Keratinocyte (primary cell): ENCODE measurements around the gene UBE2F. TPM values are rescaled to one million over a fixed set of nuclear protein-coding genes. Genes with fewer than 3 reads are reported as not detected.

ENCODE experiments used
- DNase-seq: peaks from one replicate; pipeline ENCODE4 v3.0.0-alpha.2; 2011; ENCODE audit warnings: low read depth, missing footprints, low spot score
- FAIRE-seq: peaks from 2 replicates; lab custom pipeline; 2011; peaks lifted over from hg19 to GRCh38; lab: Jason Lieb, UNC
- H2AFZ ChIP-seq: 2 replicates; pipeline ENCODE4 v1.6.0; 2012; ENCODE audit warnings: low read length, control low read depth, inconsistent platforms; ENCODE audit not compliant: control insufficient read depth
- H3K27ac ChIP-seq: 2 replicates; pipeline ENCODE4 v1.5.1; 2011; ENCODE audit warnings: low read length; ENCODE audit not compliant: control insufficient read depth, insufficient read depth
- H3K27me3 ChIP-seq: 3 replicates; pipeline ENCODE4 v1.6.0; 2011; ENCODE audit warnings: low read length; ENCODE audit not compliant: control insufficient read depth, insufficient read depth; ENCODE audit errors: extremely low read depth
- H3K36me3 ChIP-seq, 2 experiments: 2 replicates in 1 of 2; 3 replicates in 1 of 2; pipeline ENCODE4 v1.5.1; 2011; ENCODE audit warnings: low read length in 2 of 2, mild to moderate bottlenecking in 1 of 2; ENCODE audit not compliant: control insufficient read depth in 2 of 2, insufficient read depth in 2 of 2; ENCODE audit errors: extremely low read depth in 1 of 2
- H3K4me1 ChIP-seq: 3 replicates; pipeline ENCODE4 v1.5.1; 2011; ENCODE audit warnings: low read length; ENCODE audit not compliant: control insufficient read depth, insufficient read depth; ENCODE audit errors: extremely low read depth
- H3K4me2 ChIP-seq: 3 replicates; pipeline ENCODE4 v1.6.0; 2011; ENCODE audit warnings: low read depth, low read length; ENCODE audit not compliant: control insufficient read depth, insufficient read depth; ENCODE audit errors: extremely low read depth
- H3K4me3 ChIP-seq, 3 experiments: fragments of 200-600 bp in 1 of 3; sonication (generic) in 1 of 3; 2 replicates in 2 of 3; 3 replicates in 1 of 3; pipeline ENCODE4 v1.5.1; 2011 to 2016; ENCODE audit warnings: low read length in 3 of 3, mild to moderate bottlenecking in 3 of 3, control low read depth in 2 of 3, inconsistent platforms in 1 of 3, low read depth in 1 of 3, mixed read lengths in 1 of 3, mixed run types in 1 of 3, moderate library complexity in 1 of 3; ENCODE audit not compliant: control insufficient read depth in 2 of 3, insufficient read depth in 2 of 3; ENCODE audit errors: extremely low read depth in 1 of 3
- H3K79me2 ChIP-seq: 2 replicates; pipeline ENCODE4 v1.6.0; 2012; ENCODE audit warnings: low read length; ENCODE audit not compliant: control insufficient read depth, insufficient read depth
- H3K9ac ChIP-seq: 3 replicates; pipeline ENCODE4 v1.6.0; 2011; ENCODE audit warnings: low read length; ENCODE audit not compliant: control insufficient read depth, insufficient read depth; ENCODE audit errors: extremely low read depth
- H3K9me1 ChIP-seq: 3 replicates; pipeline ENCODE4 v1.6.0; 2011; ENCODE audit warnings: low read length; ENCODE audit not compliant: control insufficient read depth, insufficient read depth; ENCODE audit errors: extremely low read depth
- H3K9me3 ChIP-seq: 2 replicates; pipeline ENCODE4 v1.5.1; 2012; ENCODE audit warnings: low read depth, low read length; ENCODE audit not compliant: control insufficient read depth
- H4K20me1 ChIP-seq: 3 replicates; pipeline ENCODE4 v1.6.0; 2011; ENCODE audit warnings: low read length; ENCODE audit not compliant: control insufficient read depth, insufficient read depth; ENCODE audit errors: extremely low read depth
- EZH2 ChIP-seq: IDR thresholded peaks from one replicate; pipeline ENCODE4 v1.6.1; 2012; ENCODE audit warnings: inconsistent platforms, mild to moderate bottlenecking, low read length, moderate library complexity
- dilution Hi-C: fragments of 300-500 bp; cut with MboI; formaldehyde crosslinking; loops from one replicate; pipeline ENCODE4 v1.7.0; 2020; ENCODE audit warnings: low sequenced_read_pairs; ENCODE audit not compliant: extremely low pct_ligation_motif_present
- polyA plus RNA-seq, 5 experiments: library from polyadenylated mRNA; depleted of rRNA in 3 of 5; stranded (reverse) in 3 of 5; stranded (forward) in 1 of 5; unstranded in 1 of 5; fragments of >200 nt; gene quantifications; 1 replicate in 1 of 5; 2 replicates in 3 of 5; 3 replicates in 1 of 5; pipeline versions ENCODE4 v1.2.1 to v1.2.3, GENCODE V29; 2011 to 2012; ENCODE audit warnings: missing spikeins in 2 of 5, low read depth in 1 of 5, low replicate concordance in 1 of 5
- TF ChIP-seq, protein P1 (sequence below), 3 experiments: IDR thresholded peaks in 1 of 3; conservative IDR thresholded peaks in 1 of 3; optimal IDR thresholded peaks in 1 of 3; 2 replicates in 2 of 3; 3 replicates in 1 of 3; pipeline versions ENCODE3 to v1.5.1; 2011; ENCODE audit warnings: low read length in 3 of 3, mild to moderate bottlenecking in 3 of 3, moderate library complexity in 2 of 3, control low read depth in 1 of 3, inconsistent platforms in 1 of 3; ENCODE audit not compliant: insufficient read depth in 2 of 3; ENCODE audit errors: extremely low read depth in 1 of 3

UBE2F gene
- polyA plus RNA-seq, 1 donor (not counting 4 experiments of a cell fraction or from before 2014, with no cell fraction given) = 95.6 TPM

DNA sequence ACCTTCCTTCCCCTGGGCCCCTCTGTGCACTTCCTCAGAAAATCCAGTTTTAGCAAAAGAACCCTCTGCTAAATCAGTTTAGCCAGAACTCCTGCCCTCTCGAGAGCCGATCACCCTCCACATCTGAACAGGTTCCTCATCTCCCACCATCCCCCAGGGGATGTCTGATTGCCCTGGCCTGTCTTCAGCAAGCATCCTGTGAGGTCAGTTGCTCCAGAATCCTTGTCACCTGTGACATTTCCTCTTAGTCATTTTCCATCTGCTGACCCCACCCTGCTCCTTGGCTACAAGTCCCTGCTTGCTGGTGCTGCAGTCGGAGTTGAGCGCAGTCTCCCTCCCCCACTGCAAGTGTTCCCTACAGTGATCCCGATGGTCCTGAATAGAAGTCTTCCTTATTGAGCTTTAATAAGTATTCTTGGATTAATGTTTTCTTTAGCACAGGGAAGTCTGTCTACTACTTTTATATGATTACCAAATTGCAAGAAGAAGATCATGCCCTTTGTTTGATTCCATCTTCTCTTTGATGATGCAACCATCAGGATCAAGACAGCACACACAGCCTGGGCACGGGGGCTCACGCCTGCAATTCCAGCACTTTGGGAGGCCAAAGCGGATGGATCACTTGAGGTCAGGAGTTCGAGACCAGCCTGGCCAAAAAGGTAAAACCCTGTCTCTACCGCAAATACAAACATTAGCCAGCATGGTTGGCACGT is 30.9 kb upstream of the UBE2F start:
- no peaks in the 10 kb centered on the region for H3K9me3 ChIP-seq
- H3K4me2 ChIP-seq = peak overlapping the region; percentile 31
- no peaks in the 10 kb centered on the region for H3K9me1 ChIP-seq
- FAIRE-seq = peak; percentile 87
- no peaks in the 10 kb centered on the region for H3K27me3 ChIP-seq
- no peaks in the 10 kb centered on the region for H3K36me3 ChIP-seq
- no peak overlapping the region for H2AFZ ChIP-seq
- dilution Hi-C loops = no loop called here
- H3K9ac ChIP-seq = no peak overlapping the region
- peaks cover 19% of the 10 kb centered on the region for H3K4me1 ChIP-seq
- TF ChIP-seq, protein P1, sequence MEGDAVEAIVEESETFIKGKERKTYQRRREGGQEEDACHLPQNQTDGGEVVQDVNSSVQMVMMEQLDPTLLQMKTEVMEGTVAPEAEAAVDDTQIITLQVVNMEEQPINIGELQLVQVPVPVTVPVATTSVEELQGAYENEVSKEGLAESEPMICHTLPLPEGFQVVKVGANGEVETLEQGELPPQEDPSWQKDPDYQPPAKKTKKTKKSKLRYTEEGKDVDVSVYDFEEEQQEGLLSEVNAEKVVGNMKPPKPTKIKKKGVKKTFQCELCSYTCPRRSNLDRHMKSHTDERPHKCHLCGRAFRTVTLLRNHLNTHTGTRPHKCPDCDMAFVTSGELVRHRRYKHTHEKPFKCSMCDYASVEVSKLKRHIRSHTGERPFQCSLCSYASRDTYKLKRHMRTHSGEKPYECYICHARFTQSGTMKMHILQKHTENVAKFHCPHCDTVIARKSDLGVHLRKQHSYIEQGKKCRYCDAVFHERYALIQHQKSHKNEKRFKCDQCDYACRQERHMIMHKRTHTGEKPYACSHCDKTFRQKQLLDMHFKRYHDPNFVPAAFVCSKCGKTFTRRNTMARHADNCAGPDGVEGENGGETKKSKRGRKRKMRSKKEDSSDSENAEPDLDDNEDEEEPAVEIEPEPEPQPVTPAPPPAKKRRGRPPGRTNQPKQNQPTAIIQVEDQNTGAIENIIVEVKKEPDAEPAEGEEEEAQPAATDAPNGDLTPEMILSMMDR (optimal IDR thresholded peaks at IDR 0.05 in 1 of 3, IDR thresholded peaks at IDR 0.05 in 1 of 3, conservative IDR thresholded peaks at IDR 0.05 in 1 of 3; ENCODE audit: extremely low read depth in 1 of 3, insufficient read depth in 2 of 3, low read length in 3 of 3) = no peak
- no peak for TF ChIP-seq EZH2
- H3K79me2 ChIP-seq = no peaks in the 10 kb centered on the region
- H4K20me1 ChIP-seq = no peaks in the 10 kb centered on the region
- peak; percentile 78 for DNase-seq
- no peak overlapping the region for H3K27ac ChIP-seq
- no peak overlapping the region for H3K4me3 ChIP-seq

DNA sequence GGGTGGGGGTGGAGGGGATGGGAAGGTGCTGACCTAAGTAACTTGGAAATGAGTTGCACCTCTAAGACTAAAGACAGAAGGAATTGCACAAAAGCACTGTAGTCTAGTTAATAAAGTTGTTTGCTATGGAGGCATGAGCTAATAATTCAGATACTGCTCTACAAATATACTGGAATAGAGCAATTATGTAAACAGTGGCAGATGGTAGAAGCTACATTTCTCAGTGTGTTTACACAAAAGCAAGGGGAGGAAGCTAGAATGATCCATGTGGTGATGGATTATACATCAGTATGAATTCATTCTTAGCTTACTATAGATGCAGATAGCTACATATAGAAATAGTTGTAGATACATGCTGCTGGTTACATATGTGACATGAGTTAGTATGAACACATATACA is 27.6 kb upstream of the UBE2F start:
- Histone ChIP-seq H3K79me2 (no peaks in the 10 kb centered on the region), H3K4me3 (no peak overlapping the region), H3K36me3 (no peaks in the 10 kb centered on the region), H3K27me3 (no peaks in the 10 kb centered on the region), H3K9ac (no peak overlapping the region), H2AFZ (no peak overlapping the region), H3K9me1 (no peaks in the 10 kb centered on the region), H3K4me2 (no peak overlapping the region), H4K20me1 (no peaks in the 10 kb centered on the region), H3K4me1 (peaks cover 19% of the 10 kb centered on the region), H3K9me3 (peaks cover 4% of the 10 kb centered on the region), H3K27ac (no peak overlapping the region)
- no peak for TF ChIP-seq EZH2
- TF ChIP-seq, protein P1 (optimal IDR thresholded peaks at IDR 0.05 in 1 of 3, IDR thresholded peaks at IDR 0.05 in 1 of 3, conservative IDR thresholded peaks at IDR 0.05 in 1 of 3; ENCODE audit: extremely low read depth in 1 of 3, insufficient read depth in 2 of 3, low read length in 3 of 3) = no peak
- no peak for FAIRE-seq
- dilution Hi-C loops = no loop called here
- no peak for DNase-seq
